GM13977 (cell line): ENCODE data around the gene LEMD2.

Experiments used
- DNase-seq: peaks from one replicate; pipeline ENCODE4 v3.0.0; 2012; ENCODE audit warnings: low spot score
- CTCF ChIP-seq: IDR thresholded peaks from 2 replicates; pipeline ENCODE4 v1.5.1; 2012; ENCODE audit warnings: mild to moderate bottlenecking, control low read depth; ENCODE audit not compliant: insufficient read depth; ENCODE audit errors: extremely low read depth, missing control alignments
- in situ Hi-C: fragments of 300-500 bp; cut with MboI; formaldehyde crosslinking; loops from one replicate; pipeline ENCODE4 v1.12.0; 2022; ENCODE audit warnings: low sequenced_read_pairs, low pct_unique_long_range_greater_than_20kb, mixed read lengths, inconsistent platforms; ENCODE audit not compliant: unreplicated experiment

The LEMD2 gene

GRCh38 chr6:33732385-33732784, 56.5 kb downstream of the LEMD2 start:
- TF ChIP-seq CTCF: no peak
- in situ Hi-C loops: no loop called here
- no peak for DNase-seq

- in situ Hi-C loops: no loop called here
- TF ChIP-seq CTCF: no peak
- no peak for DNase-seq
Measured at GRCh38 chr6:33731751-33732282, 57.1 kb downstream of the LEMD2 start.

- DNase-seq: no peak
- no peak for TF ChIP-seq CTCF
- in situ Hi-C loops: no loop called here
Measured at GRCh38 chr6:33731035-33731434, 57.9 kb downstream of the LEMD2 start.

- no peak for TF ChIP-seq CTCF
- in situ Hi-C loops: no loop called here
Measured at GRCh38 chr6:33730611-33731010, 58.3 kb downstream of the LEMD2 start.

GRCh38 chr6:33729059-33729458, 59.9 kb downstream of the LEMD2 start:
- in situ Hi-C loops: no loop called here
- TF ChIP-seq CTCF: no peak
- no peak for DNase-seq

More at GRCh38 chr6:33730611-33731010, 58.3 kb downstream of the LEMD2 start:
- no peak for DNase-seq

- DNase-seq: no peak
- in situ Hi-C loops: no loop called here
- TF ChIP-seq CTCF: no peak
Measured at GRCh38 chr6:33728438-33728837, 60.5 kb downstream of the LEMD2 start.

- in situ Hi-C loops: no loop called here
- no peak for TF ChIP-seq CTCF
- DNase-seq: no peak
Measured at GRCh38 chr6:33727932-33728331, 61.0 kb downstream of the LEMD2 start.
